HG03558 (cell line): ENCODE data around the gene TTC9B.
"Not testable (repeated sequence)": the region's sequence is repeated elsewhere in the genome, so short reads cannot be mapped to it uniquely, and the experiment has no call there.

Experiments used
- ATAC-seq: cut with Tn5 transposase; IDR thresholded peaks from one replicate; pipeline ENCODE4 v1.9.1; 2021; ENCODE audit warnings: moderate number of reproducible peaks; ENCODE audit not compliant: unreplicated experiment; ENCODE audit errors: extremely low read depth

Gene TTC9B

DNA sequence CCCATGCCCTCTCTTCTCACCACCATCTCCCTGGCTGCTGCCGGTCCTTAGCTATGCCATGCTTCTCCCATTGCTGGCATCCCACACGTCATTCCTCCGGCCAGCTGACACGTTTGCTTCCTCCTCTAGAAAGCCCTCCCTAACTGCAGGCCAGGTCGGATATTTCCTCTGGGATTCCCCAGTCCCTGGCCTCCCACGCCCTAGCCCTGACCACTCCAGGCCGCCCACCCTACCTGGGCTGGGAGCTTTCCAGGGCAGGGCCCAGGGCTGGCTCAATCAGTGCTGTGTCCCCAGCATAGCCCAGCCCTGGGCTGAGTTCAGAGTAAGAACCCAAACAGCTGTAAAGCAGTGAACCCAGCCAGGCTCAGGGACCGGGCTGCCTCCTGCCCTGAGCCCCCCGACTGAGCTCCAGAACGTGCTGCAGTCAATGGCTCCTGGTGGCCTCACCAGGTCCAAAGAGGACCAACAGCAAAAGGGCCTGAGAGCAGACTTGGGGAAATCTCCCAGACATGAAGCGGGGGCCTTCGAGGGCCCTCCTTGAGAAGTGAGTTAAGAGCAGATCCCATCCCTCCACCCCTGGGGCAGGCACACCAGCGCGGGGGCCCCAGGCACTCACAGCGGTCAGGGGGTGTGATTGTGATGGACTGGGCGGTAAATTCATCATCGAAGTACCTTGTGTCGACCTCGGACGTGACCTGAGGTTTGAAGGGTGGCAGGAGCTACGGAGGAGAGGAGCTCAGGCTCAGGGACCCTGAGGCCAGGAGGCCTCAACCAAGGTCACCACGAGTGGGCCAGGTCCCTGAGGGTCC is 16.4 kb upstream of the TTC9B start:
- ATAC-seq: no peak

DNA sequence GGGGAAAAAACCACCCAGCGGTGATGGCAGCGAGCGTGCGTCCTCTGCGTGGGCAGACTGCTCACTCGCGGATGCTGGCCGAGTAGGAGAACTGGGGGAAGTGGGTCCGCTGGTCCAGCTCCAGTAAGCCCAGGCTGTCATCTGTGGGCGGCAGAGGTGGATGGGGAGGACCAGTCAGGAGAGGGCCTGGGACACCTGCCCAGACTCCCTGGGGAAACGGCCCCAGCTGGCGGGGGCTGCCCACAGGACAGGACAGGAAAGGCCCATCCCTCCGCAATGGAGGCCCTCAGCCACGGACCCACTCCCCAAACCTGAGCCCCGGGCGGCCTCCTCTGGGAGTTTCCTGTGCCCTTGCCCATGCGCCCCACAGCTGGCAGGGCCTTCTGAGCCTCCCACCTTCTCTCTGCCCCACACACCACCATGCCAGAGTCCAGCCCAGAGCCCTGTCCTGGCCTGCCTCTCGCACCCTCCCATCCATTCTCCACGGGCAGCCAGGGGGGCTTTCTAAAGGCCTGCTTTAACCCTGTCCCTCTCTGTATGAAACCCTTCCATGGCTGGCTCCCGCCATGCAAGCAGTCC is 15.7 kb upstream of the TTC9B start:
- ATAC-seq: no peak

DNA sequence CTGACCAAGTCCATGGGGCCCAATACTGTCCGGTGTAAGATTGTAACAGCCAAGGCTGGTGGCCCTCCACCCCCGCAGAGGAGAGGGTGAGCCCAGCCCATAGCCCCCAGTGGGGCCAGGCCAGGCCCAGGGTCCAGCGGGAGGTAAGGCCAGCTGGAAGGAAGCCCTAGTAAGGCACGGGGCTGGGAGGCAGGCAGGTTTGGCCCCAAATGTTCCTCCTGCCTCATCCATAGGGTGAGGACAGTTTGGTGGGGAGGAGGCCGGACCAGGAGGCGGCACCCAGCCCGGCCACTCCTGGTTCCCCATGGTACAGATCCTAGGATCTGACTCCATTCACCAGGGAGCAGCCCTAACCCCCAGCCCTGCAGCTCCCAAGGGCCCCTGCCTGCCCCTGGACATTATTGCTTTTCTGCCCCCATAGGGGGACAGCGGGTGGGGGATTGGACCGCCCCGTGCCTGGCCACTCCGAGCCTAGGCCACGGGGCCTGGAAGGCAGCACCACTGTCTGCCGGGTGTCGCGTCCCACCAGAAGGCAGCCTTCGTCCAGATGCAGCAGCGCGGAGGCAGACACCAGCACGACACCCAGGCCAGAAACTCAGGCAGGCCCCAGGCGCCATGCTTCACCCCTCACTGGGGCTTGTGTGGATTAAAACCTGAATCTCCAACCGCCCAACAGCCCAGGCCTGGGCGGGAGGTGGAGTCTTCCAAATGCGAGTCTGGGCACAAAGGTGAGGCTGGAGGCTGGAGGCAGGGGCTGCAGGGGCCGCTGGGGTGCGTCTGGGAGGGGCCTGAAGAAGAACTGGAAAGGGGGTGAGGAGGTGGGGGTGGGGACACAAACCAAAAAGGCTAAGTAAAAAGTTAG is 15.0 kb upstream of the TTC9B start:
- no peak for ATAC-seq

DNA sequence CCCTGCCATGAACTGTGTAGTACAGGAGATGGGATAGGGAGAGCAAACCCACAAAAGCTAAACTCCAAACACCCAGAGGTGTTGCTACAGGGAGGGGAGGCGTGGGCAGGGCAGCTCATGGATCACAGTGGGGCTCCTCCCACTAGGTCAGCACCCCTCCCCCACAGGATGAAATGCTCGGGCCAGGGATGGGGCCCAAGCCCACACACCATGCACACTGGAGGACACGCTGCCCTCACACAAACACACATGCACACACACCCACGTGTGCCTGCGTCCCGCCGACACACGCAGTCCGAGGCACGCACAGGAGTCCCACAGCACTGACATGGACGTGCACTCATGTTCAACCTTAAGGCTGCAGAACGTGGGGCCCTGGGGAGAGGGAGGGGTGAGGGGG is 14.3 kb upstream of the TTC9B start:
- ATAC-seq: no peak

DNA sequence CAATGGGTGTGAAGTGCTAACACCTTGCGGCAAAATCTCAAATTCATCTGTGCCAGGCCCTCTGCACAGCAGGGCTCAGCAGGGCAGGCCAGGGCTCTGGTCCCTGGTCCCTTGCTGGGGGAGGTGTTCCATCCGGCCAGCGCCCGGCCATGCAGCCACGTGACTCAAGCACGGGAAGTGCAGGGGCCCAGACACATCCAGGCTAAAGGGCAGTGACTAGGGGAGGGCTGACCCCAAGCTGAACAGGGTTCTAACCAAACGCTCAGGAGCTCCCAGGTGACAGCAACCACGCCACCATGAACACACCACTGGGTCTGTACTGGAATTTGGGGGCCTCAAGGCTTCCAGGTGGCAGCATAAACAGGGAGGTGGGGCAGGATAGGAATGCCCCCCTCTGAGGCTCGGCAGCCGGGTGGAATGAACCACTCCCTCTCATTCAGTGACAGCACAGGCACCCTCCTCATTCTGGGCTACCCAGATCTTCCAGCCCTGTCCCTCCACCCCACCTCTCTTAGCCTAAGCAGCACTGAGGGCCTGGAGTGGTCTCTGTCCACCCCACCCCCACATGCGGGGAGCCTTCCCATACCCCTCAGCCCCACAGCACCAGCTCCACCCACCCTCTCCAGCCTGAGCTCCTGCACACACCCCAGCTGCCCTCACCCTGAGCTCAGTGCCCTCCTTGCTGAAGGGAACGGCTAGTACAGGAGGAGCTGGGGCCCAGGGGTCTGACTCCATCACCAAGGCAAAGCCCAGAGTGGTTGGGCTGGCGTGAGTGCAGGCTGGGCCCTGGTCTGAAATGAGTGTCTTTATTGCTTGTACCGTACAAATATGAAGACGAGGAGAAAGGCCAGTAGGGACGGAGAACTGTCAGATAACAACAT is 13.6 kb upstream of the TTC9B start:
- no peak for ATAC-seq

DNA sequence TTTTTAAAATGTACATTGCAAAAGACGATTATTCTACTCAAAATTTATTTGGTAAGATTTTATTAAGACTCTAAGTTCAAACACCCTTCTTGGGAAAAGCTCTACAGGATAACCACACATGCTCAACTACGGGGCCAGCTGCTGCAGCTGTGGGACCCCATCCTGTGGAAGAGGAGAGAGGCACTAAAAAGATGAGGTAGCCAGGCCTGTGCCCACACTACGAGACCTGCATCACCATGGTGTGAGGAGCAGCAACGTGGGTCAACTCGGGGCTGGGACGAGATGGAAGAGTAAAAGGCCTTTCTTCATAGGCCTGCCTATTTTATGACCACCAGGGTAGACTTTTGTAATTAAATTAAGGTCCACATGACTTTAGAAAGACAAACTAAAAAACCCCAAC is 12.9 kb upstream of the TTC9B start:
- ATAC-seq: no peak

DNA sequence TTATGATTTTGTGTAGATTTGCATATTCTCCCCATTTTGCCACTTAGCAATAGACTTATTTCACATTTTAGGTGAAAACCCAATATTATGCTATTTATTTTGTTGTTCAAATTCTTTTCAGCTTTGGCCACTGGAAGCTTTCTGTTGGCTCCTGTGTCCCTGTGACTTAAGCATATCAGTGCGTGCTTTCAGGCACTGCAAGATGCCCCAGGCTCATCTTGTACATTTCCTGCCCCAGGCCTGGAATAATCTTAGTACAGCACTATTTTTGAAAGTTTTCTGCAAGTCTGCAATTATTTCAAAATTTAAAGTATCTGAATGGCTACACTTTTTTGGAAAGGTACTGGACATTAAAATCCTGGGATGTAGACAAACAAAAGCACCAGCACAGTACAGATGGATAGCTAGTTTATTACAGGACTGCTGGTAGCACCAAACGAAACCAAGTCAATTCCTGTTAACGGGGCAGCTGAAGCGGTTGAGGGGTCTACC is 11.8 kb upstream of the TTC9B start:
- no peak for ATAC-seq

DNA sequence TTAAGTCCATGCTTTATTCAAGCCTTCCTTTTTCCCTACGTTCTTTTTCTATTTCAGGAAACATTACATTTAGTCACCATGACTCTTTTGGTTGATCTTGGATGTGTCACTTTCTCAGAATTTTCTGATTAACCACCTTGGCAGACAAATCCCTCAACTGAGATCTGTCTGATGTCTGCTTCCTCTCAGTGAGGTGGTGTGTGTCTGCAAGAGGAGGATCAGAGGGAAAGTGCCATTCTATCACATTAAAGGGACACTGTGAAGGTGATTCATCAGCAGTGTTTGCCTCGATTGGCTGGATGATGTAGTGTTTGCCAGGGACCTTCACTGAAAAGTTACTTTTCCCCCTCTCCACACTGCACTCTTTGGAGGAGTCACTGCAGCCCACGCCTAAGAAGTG is 11.3 kb upstream of the TTC9B start:
- no peak for ATAC-seq

DNA sequence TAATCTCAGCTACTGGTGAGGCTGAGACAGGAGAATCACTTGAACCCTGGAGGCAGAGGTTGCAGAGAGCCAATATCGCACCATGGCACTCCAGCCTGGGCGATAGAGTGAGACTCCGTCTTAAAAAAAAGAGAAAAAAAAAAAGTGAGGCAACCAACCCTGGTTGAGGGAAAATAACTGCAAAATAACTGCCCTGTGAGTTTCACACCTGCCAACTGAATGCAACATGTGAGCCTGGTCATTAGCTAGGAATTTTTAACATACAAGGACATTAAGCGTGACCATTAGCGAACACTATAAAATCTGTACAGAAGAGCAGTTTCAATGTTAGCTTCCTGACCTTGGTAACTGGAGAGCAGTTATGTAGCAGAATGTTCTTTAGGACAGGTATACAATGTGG is 10.7 kb upstream of the TTC9B start:
- ATAC-seq: no peak

DNA sequence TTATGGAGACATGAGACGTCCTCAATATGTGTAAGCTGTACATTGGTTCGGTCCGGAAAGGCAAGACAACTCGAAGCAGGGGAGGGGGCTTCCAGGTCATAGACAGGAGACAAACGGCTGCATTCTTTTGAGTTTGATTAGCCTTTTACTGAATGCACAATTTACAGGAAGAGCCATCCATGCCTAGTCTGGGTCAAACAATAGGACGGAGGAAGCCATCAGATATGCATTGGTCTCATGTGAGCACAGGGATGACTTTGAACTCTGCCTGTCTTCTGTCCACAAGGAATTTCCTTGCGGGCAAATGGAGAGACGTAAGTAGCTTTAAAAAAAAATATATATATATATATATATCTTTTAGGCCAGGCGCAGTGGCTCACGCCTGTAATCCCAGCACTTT is 10.2 kb upstream of the TTC9B start:
- no peak for ATAC-seq

DNA sequence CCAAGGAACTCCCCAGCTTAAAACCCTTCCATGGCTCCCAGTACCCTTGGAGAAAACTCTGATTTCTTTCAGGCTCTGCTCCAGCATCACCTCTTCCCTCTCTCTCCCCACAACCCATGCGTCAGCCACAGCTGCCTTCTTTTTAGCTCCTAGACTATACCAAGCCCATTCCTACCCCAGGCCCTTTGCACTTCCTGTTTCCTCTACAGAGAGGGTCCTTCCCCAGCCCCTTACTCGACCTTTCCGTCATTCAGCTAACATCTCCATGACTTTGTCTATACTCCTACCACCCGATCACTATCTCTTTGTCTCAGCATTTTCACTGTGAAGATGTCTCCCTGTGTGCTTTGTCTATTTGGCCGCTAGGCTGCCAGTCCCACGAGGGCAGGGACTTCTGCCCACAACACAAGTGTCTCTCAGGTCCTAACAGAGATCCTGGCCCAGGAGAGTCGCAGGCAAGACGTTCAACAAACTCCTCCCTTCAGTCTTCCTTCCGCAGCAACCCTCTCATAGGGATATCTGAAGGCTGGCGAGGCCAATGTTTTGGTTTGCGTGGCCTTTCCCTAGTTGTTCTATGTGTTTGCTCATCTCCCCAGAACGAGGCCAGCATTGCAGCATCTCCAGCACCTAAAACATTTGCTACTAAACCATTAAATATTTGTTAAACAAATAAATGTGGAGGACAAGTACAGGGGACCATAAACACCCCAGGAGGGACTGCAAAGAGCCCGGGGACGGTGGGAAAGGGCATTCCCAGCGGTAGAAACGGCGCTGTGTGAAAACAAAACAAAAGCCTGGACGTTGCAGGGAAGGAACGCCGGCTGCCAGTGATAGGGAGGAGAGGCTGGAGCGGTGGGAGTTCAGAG is 7.5 kb upstream of the TTC9B start:
- ATAC-seq: no peak

DNA sequence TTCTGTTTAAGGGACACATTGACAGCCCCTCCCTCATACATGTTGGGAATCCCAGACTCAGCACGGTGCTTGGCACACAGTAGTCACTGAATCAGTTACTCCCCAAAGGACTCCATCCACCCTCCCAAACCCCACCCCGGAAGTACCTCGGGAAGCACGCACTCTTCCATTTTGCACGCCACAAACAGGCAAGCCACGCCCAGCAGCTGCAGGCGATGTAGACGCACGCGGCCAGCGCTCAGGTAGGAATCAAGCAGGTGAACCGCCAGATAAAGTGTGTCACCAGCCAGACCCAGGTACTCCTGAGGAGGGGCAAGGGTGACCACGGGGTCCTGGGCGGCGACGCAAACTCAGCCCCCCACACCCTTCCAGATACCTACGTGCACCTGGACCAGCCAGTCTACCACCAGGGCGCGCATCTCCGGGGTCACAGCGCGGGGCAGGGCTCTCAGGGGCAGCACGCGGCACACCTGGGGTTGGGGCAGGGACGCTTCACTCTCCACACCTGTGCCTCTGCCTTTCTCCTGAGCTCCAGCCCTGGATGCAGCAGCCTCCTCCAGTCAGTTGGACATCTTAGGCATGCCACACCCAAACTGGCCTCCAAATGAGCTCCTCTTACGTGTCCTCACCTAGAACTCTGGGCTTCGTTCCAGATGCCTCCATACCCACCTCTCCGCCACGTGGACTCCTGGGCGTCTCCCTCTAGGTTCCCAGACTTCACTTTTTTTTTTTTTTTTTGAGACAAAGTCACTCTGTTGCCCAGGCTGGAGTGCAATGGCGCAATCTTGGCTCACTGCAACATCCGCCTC is 6.4 kb upstream of the TTC9B start:
- ATAC-seq: no peak

DNA sequence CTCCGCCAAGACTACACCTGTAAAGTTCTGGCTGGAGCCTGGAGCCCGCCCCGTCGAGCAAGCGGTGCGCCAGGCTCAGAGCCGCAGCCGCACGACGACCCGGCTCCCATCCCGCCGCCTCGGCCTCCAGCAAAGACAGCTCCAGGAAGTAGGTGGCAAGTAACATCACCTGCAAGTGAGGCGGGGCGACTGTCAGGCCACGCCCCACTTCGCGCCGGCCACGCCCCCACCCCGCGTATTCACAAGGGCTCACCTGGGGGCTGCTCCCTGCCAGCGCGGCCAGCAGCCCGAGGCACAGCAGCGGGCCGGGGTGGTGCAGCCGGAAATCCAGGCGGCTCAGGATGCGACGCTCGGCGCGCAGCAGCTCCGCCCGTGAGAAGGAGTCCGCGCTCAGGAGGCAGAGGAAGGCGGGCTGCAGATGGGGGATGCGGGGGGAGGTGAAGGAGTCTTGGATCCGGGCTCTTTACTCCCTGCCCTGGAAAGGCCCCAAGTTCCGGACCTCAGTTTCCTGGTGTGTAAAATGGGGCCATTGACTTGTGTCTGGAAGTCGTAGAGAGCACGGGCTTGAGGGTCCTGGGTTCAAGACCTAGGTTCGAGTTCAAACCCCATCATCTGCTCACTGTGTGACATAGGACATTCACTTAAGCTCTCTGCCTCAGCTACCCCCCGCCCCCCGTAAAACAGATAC is 5.1 kb upstream of the TTC9B start:
- ATAC-seq: no peak

DNA sequence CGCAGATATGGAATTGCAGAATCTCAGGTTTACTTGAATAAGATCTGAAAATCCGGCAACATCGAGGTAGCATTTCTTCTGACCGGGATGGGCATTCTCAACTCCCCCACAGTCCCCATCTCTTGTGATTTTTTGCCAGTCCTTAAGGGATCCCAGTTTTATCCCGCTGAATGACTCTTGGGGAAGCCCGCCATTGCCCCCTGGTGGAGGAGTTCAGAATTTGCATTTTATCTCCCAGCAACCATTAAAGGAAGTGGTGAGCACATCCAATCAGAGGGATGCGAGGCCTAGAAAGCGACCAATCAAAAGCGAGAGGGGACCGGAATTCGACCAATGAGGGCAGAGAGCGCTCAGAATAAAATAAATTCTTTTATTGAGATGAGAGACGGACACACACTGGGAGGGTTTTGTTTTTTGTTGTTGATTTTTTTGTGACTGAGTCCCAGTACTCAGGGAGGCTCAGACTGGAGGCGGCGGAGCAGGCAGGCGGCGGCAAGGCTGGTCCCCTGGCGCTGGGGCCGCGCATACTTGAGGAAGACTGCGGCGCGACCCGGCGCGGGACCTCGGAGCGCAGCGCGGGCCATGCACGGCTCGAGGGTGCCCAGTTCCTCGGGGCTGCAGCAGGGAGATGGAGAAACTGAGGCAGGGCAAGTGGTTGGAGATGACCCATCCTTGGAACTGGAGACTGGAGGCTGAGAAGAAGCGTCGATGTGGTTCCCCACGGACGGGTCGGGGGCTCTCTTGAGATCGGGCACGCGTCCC is 3.9 kb upstream of the TTC9B start:
- no peak for ATAC-seq

DNA sequence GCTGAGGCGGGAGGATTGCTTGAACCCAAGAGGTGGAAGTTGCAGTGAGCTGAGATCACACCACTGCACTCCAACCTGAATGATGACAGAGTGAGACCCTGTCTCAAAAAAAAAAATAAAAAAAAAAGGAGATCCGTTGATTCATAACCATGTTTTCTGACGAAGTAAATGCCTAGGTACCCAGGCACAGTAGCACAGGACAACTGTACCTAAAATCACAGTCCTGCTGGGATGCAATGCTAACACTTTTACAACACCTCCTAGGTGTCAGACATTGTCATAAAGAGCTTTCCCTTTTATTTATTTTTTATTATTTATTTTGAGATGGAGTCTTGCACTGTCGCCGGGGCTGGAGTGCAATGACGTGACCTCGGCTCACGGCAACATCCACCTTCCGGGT is 2.5 kb upstream of the TTC9B start:
- ATAC-seq: no peak

DNA sequence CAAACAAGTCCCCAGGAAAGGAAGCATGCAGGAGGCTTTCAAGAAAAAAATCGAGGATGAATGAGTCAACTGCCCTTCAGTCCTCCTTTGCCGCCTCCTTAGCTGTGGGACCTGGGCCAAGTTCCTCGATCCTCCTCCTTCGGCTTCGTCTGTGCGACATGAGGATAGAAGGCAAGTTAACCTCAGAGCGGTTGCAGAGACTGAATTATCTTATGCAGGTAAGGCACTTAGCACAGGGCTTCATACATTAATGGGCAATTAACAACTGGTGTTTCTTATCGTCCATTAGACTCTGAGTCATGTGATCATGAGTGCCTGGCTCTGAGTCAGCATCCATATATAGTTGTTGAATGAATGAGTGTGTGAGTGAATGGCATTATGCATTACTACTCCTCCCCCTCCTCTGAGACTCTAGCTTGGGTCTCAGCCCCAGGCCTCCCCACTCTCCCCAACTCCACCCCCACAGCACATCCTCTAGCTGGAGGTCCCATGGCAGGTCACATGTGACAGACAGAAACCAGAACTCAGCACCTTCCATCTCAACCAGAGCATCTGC is 1.6 kb upstream of the TTC9B start:
- ATAC-seq: no peak

DNA sequence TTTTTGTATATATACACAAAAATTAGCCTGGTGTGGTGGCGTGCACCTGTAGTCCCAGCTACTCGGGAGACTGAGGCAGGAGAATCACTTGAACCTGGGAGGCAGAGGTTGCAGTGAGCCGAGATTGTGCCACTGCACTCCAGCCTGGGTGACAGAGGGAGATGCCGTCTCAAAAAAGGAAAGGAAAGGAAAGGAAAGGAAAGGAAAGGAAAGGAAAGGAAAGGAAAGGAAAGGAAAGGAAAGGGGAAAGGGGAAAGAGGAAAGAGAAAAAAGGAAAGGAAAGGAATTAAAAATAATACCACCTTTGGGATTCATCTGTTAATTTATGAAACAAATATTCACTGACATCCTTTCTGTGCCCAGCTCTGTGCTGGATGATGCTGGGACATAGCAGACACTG is 845 bp upstream of the TTC9B start:
- ATAC-seq: not testable (repeated sequence)
